HEK293T (cell line): Measurements from ENCODE around the gene SUN2.

Experiments
- CTCF ChIA-PET: fragments of 350-600 bp; formaldehyde crosslinking; extraction: SDS; loops from one replicate; lab custom pipeline; 2021; ENCODE audit warnings: antibody characterized with exemption, inconsistent platforms; lab: Yijun Ruan, JAX
- POLR2A ChIA-PET: fragments of 350-600 bp; formaldehyde crosslinking; extraction: SDS; loops from one replicate; lab custom pipeline; 2020; ENCODE audit warnings: antibody characterized with exemption, inconsistent platforms; lab: Yijun Ruan, JAX
- DNase-seq: peaks from one replicate; pipeline ENCODE4 v3.0.0; 2012; ENCODE audit warnings: mixed read lengths; ENCODE audit errors: extremely low spot score
- ARNT ChIP-seq: fragments of 450-650 bp; IDR thresholded peaks from 2 replicates; pipeline ENCODE4 v1.6.1; 2017; ENCODE audit warnings: mild to moderate bottlenecking
- BHLHE40 ChIP-seq: fragments of 450-650 bp; IDR thresholded peaks from 2 replicates; pipeline ENCODE4 v1.6.1; 2016; ENCODE audit warnings: mild to moderate bottlenecking, moderate library complexity, borderline replicate concordance
- CTBP1 ChIP-seq: fragments of 450-650 bp; IDR thresholded peaks from 2 replicates; pipeline ENCODE4 v1.6.1; 2016; ENCODE audit warnings: borderline replicate concordance
- ELF4 ChIP-seq: fragments of 450-650 bp; IDR thresholded peaks from 2 replicates; pipeline ENCODE4 v1.6.1; 2017; ENCODE audit warnings: antibody characterized with exemption
- FOXA1 ChIP-seq: fragments of 450-650 bp; IDR thresholded peaks from 2 replicates; pipeline ENCODE4 v1.6.1; 2016; ENCODE audit warnings: mild to moderate bottlenecking
- FOXK2 ChIP-seq: fragments of 450-650 bp; IDR thresholded peaks from 2 replicates; pipeline ENCODE4 v1.6.1; 2016; ENCODE audit warnings: mild to moderate bottlenecking
- FOXM1 ChIP-seq: fragments of 450-650 bp; IDR thresholded peaks from 2 replicates; pipeline ENCODE4 v1.6.1; 2017; ENCODE audit warnings: mild to moderate bottlenecking, borderline replicate concordance
- HDGF ChIP-seq: fragments of 450-650 bp; IDR thresholded peaks from 2 replicates; pipeline ENCODE4 v1.6.1; 2017; ENCODE audit warnings: antibody characterized with exemption, borderline replicate concordance
- L3MBTL2 ChIP-seq: fragments of 450-650 bp; conservative IDR thresholded peaks from 2 replicates; pipeline ENCODE4 v1.6.1; 2016; ENCODE audit warnings: mild to moderate bottlenecking
- LEF1 ChIP-seq: fragments of 450-650 bp; IDR thresholded peaks from 2 replicates; pipeline ENCODE4 v1.6.1; 2017; ENCODE audit warnings: mild to moderate bottlenecking, borderline replicate concordance
- NFRKB ChIP-seq: fragments of 450-650 bp; IDR thresholded peaks from 2 replicates; pipeline ENCODE4 v1.6.1; 2016; ENCODE audit warnings: mild to moderate bottlenecking, moderate library complexity
- PKNOX1 ChIP-seq: fragments of 450-650 bp; IDR thresholded peaks from 2 replicates; pipeline ENCODE4 v1.6.1; 2016
- SP1 ChIP-seq: fragments of 450-650 bp; IDR thresholded peaks from 2 replicates; pipeline ENCODE4 v1.6.1; 2017
- SUZ12 ChIP-seq: fragments of 450-650 bp; IDR thresholded peaks from 2 replicates; pipeline ENCODE4 v1.6.1; 2016; ENCODE audit warnings: mild to moderate bottlenecking
- TARDBP ChIP-seq: fragments of 450-650 bp; IDR thresholded peaks from 2 replicates; pipeline ENCODE4 v1.6.1; 2016
- ZNF384 ChIP-seq: fragments of 450-650 bp; IDR thresholded peaks from 2 replicates; pipeline ENCODE4 v1.6.1; 2016

The SUN2 gene

DNA sequence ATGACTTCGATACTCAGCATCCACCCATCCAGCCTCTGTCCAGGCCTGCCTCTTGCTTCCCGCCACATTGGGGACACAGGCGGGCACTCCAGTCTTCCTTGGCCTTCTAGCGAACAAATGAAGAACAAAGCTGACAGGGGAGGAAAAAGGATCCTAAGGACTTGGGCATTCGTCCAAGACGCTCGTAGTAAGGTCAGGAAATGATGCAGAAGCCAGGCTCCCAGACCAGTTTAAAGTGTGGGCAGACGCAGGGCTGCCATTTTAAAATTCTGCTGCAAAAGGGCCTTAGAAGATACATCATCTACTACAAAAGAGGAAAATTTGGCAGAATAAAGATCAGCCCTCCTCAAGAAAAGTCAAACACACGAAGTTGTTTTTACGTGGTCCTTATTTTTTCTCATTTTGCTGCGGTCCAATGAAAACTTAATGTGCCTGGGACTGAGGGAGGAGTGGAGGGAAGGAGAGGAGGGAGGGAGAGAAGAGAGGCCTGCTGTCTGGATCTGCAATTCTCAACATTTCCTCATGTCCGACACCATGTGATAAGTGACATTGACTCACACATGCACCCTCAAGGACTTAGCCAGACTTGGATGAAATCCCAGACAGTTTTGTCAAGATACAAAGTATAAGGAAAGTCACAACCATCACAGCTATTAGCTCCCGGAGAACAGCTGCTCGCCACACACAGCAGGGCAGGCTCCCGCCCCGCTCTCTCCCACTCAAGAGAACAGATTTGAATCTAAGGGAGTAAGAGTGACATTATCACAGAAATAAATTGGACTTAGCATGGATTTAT, 32.4 kb upstream of the SUN2 start:
- CTCF ChIA-PET: no interaction called here
- DNase-seq: no peak
- TF ChIP-seq L3MBTL2 (no peak), FOXA1 (no peak), TARDBP (no peak), FOXM1 (no peak), NFRKB (no peak), ZNF384 (no peak), CTBP1 (no peak), SUZ12 (no peak), PKNOX1 (no peak), SP1 (no peak), BHLHE40 (no peak), ARNT (no peak), HDGF (no peak), LEF1 (no peak), FOXK2 (no peak), ELF4 (no peak)
- POLR2A ChIA-PET: no interaction called here

DNA sequence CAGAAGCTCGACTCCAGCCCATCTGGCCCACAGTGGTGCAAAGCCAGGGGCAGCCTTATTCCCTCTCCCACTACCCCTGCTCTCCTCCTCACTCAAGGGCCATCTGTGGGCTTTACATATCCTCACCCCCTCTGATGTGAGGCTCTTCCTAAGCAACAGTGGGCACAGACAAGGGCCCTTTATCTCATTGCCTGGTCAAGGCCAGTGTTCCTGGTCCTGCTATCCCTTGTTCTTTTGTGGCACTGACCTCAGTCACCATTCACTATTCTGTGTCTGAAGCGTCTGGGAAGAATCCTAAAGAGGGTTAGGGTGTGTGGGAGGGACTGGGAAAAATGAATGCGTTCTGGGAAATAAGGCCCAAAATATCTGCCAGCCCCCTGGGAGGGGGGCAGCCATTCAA, 30.8 kb upstream of the SUN2 start:
- POLR2A ChIA-PET: no interaction called here
- TF ChIP-seq SUZ12: no peak
- no peak for TF ChIP-seq PKNOX1
- no peak for TF ChIP-seq L3MBTL2
- TF ChIP-seq ELF4: no peak
- TF ChIP-seq TARDBP: no peak
- TF ChIP-seq HDGF: no peak
- TF ChIP-seq CTBP1: no peak
- TF ChIP-seq FOXA1: no peak
- no peak for TF ChIP-seq NFRKB
- CTCF ChIA-PET: no interaction called here
- DNase-seq: no peak

DNA sequence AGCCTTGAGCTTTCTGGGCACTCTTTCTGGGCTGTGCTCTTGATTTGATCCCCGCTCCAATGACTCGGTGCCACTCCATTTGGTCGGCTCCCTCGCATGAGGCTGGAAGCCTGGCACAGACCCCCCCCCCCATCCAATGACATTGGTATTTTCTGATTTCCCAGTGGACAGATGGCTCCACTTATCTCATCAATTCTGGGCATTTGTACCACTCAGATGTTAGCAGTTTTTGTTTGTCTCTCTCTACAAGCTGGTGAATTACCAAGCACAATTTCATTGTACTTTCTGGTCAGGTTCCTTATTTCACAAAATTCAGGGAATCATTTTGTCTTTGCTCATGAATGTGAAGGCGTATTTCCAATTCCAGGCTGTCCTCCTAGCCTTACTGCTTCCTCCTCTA, 29.1 kb upstream of the SUN2 start:
- DNase-seq: no peak
- CTCF ChIA-PET: interaction anchor here (2.2 kb wide), 1 partner anchor 16 kb away, joined by 7 read pairs; no protein-coding TSS in a partner anchor
- POLR2A ChIA-PET: no interaction called here
- TF ChIP-seq BHLHE40 (no peak), ZNF384 (no peak), TARDBP (no peak), SUZ12 (no peak), SP1 (no peak), FOXK2 (no peak), FOXM1 (no peak), LEF1 (no peak), FOXA1 (no peak)

DNA sequence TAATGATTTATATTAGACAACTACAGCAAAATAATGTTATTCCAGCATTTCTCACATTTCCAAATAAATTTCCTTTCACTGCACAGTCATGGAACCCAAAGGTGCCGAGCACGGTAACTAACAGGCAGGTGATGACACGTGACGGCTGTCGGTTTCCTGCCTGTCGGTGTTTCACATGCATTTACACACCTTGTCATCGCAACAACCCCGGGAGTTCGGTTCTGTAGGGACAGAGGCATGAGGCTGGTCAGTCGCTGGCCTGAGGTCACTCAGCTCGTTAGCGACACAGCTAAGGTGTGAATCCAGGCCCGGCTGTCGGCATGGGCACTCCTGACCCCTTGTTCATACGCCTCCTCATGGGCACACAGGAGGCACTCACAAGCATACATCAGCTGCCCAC, 28.2 kb upstream of the SUN2 start:
- TF ChIP-seq BHLHE40 (no peak), HDGF (no peak)
- DNase-seq: no peak
- ChIA-PET CTCF (interaction anchor here (2.2 kb wide), 1 partner anchor 15 kb away, joined by 7 read pairs; no protein-coding TSS in a partner anchor), POLR2A (no interaction called here)

DNA sequence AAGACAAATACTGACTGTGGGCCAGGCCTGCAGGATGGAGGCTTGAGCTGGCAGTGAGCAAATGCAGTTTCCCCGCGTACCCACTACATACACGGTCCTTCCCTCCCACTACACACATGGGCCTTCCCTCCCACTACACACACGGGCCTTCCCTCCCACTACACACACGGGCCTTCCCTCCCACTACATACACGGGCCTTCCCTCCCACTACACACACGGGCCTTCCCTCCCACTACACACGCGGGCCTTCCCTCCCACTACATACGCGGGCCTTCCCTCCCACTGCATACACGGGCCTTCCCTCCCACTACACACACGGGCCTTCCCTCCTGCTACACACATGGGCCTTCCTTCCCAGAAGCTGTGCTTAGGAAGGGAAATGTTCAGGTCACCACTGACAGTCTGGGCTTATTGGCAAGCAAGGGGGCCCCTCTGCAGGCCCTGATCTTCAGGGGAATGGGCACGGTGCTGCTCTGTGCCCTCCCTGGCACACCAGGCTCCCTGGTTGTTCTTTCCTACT, 27.4 kb upstream of the SUN2 start:
- DNase-seq: no peak
- ChIA-PET POLR2A (no interaction called here), CTCF (no interaction called here)
- no peak for TF ChIP-seq PKNOX1
- TF ChIP-seq FOXK2: no peak
- no peak for TF ChIP-seq NFRKB
- no peak for TF ChIP-seq SUZ12
- TF ChIP-seq TARDBP: no peak
- TF ChIP-seq SP1: no peak
- no peak for TF ChIP-seq CTBP1
- TF ChIP-seq BHLHE40: no peak
- no peak for TF ChIP-seq ZNF384

GRCh38 chr22:38782402-38783094, 26.8 kb upstream of the SUN2 start:
- no peak for DNase-seq
- ChIA-PET POLR2A (no interaction called here), CTCF (interaction anchor here (0.6 to 1.0 kb wide), 2 partner anchors 14 to 339 kb away, joined by 3 read pairs; no protein-coding TSS in a partner anchor)
- TF ChIP-seq NFRKB (no peak), ARNT (no peak), HDGF (no peak), SUZ12 (no peak), FOXK2 (no peak), BHLHE40 (no peak), ELF4 (no peak)
